Loucy (cell line): ENCODE results near the gene EIF1.
A peak's percentile ranks its signal among the peaks of the same experiment; 100 is the strongest.
"Not testable (repeated sequence)": the region's sequence is repeated elsewhere in the genome, so short reads cannot be mapped to it uniquely, and the experiment has no call there.

Experiments
- H2AFZ ChIP-seq: fragments of 200-600 bp; sonication (generic); 2 replicates; pipeline ENCODE4 v1.6.0; 2016; ENCODE audit warnings: antibody characterized with exemption, mild to moderate bottlenecking, low read length, moderate library complexity
- H3F3A ChIP-seq: fragments of 200-600 bp; 2 replicates; pipeline ENCODE4 v1.6.0; 2016; ENCODE audit warnings: antibody characterized with exemption, low read depth, mild to moderate bottlenecking
- H3K27me3 ChIP-seq: fragments of 200-600 bp; sonication (generic); 2 replicates; pipeline ENCODE4 v1.6.1; 2014; ENCODE audit warnings: low read length, mild to moderate bottlenecking; ENCODE audit not compliant: insufficient read depth, poor library complexity, severe bottlenecking
- H3K36me3 ChIP-seq: fragments of 200-600 bp; sonication (generic); 2 replicates; pipeline ENCODE4 v1.6.1; 2016; ENCODE audit warnings: low read length; ENCODE audit not compliant: insufficient read depth
- H3K4me1 ChIP-seq: fragments of 200-600 bp; sonication (generic); 2 replicates; pipeline ENCODE4 v1.5.1; 2014; ENCODE audit warnings: low read length, mild to moderate bottlenecking; ENCODE audit not compliant: insufficient read depth, poor library complexity, severe bottlenecking
- H3K4me2 ChIP-seq: fragments of 200-600 bp; sonication (generic); 2 replicates; pipeline ENCODE4 v1.6.0; 2014; ENCODE audit warnings: antibody characterized with exemption, low read length, low read depth, mild to moderate bottlenecking; ENCODE audit not compliant: poor library complexity, severe bottlenecking
- H3K4me3 ChIP-seq: fragments of 200-600 bp; sonication (generic); 2 replicates; pipeline ENCODE4 v1.5.1; 2014; ENCODE audit warnings: low read length, mild to moderate bottlenecking, mixed read lengths; ENCODE audit not compliant: poor library complexity, severe bottlenecking
- H3K79me2 ChIP-seq: fragments of 200-600 bp; sonication (generic); 2 replicates; pipeline ENCODE4 v1.6.1; 2014; ENCODE audit warnings: low read length; ENCODE audit not compliant: insufficient read depth
- H3K9ac ChIP-seq: fragments of 200-600 bp; sonication (generic); 2 replicates; pipeline ENCODE4 v1.6.0; 2014; ENCODE audit warnings: mild to moderate bottlenecking, low read depth, low read length, moderate library complexity; ENCODE audit not compliant: poor library complexity, severe bottlenecking
- H3K9me2 ChIP-seq: fragments of 200-600 bp; sonication (generic); replicated peaks from 2 replicates; pipeline ENCODE4 v1.6.1; 2016; ENCODE audit warnings: low read depth, low read length, mixed read lengths
- H3K9me3 ChIP-seq: fragments of 200-600 bp; sonication (generic); 2 replicates; pipeline ENCODE4 v1.6.1; 2014; ENCODE audit warnings: mild to moderate bottlenecking, antibody characterized with exemption, low read length, low read depth; ENCODE audit not compliant: insufficient read depth
- H4K20me1 ChIP-seq: fragments of 200-600 bp; sonication (generic); 2 replicates; pipeline ENCODE4 v1.6.0; 2014; ENCODE audit warnings: antibody characterized with exemption, low read length, mild to moderate bottlenecking; ENCODE audit not compliant: insufficient read depth, poor library complexity, severe bottlenecking
- CTCF ChIP-seq: fragments of 200-600 bp; sonication (generic); conservative IDR thresholded peaks from 2 replicates; pipeline ENCODE4 v1.5.1; 2014; ENCODE audit warnings: mild to moderate bottlenecking, antibody characterized with exemption, low read length
- EZH2phosphoT487 ChIP-seq: fragments of 200-600 bp; IDR thresholded peaks from 2 replicates; pipeline ENCODE4 v1.6.1; 2018; ENCODE audit warnings: antibody characterized with exemption, mild to moderate bottlenecking, moderate library complexity, borderline replicate concordance

EIF1 gene

GRCh38 chr17:41695134-41695661, 6.5 kb downstream of the EIF1 start:
- Histone ChIP-seq H3K9me3 (no peaks in the 10 kb centered on the region), H2AFZ (no peak overlapping the region), H3F3A (peaks cover 3% of the 10 kb centered on the region; the same call in 1 of the 2 replicates), H3K36me3 (peaks cover 47% of the 10 kb centered on the region), H3K4me3 (no peak overlapping the region), H4K20me1 (peaks cover 26% of the 10 kb centered on the region), H3K4me2 (no peak overlapping the region), H3K27me3 (no peaks in the 10 kb centered on the region), H3K9ac (no peak overlapping the region), H3K9me2 (no peaks in the 10 kb centered on the region), H3K4me1 (peaks cover 16% of the 10 kb centered on the region), H3K79me2 (peaks cover 29% of the 10 kb centered on the region)
- TF ChIP-seq CTCF (no peak), EZH2phosphoT487 (no peak)

GRCh38 chr17:41695954-41696757, 7.5 kb downstream of the EIF1 start:
- Histone ChIP-seq H3K4me3 (no peak overlapping the region), H3K4me1 (peaks cover 9% of the 10 kb centered on the region), H3F3A (peaks cover 3% of the 10 kb centered on the region; the same call in 1 of the 2 replicates), H3K4me2 (no peak overlapping the region), H3K36me3 (peaks cover 37% of the 10 kb centered on the region), H3K9me3 (no peaks in the 10 kb centered on the region), H3K9me2 (no peaks in the 10 kb centered on the region), H3K79me2 (peaks cover 19% of the 10 kb centered on the region), H3K27me3 (no peaks in the 10 kb centered on the region), H4K20me1 (peaks cover 17% of the 10 kb centered on the region), H3K9ac (no peak overlapping the region), H2AFZ (no peak overlapping the region)
- TF ChIP-seq CTCF (peak; percentile 85), EZH2phosphoT487 (no peak)

GRCh38 chr17:41697122-41697962, 8.7 kb downstream of the EIF1 start:
- Histone ChIP-seq H3K9ac (no peak overlapping the region), H3K9me3 (no peaks in the 10 kb centered on the region), H2AFZ (no peak overlapping the region), H3K4me3 (no peak overlapping the region), H3K4me1 (peaks cover 4% of the 10 kb centered on the region), H3K36me3 (peaks cover 26% of the 10 kb centered on the region; the same call in 1 of the 2 replicates), H3K4me2 (no peak overlapping the region), H4K20me1 (peaks cover 5% of the 10 kb centered on the region), H3F3A (peaks cover 3% of the 10 kb centered on the region; the same call in 1 of the 2 replicates), H3K27me3 (no peaks in the 10 kb centered on the region), H3K9me2 (no peaks in the 10 kb centered on the region), H3K79me2 (peaks cover 7% of the 10 kb centered on the region; the same call in 1 of the 2 replicates)
- TF ChIP-seq CTCF (no peak), EZH2phosphoT487 (no peak)

GRCh38 chr17:41700843-41701242, 12.2 kb downstream of the EIF1 start:
- H3K9ac ChIP-seq, H3K9me3 ChIP-seq, H3K4me1 ChIP-seq, H3K27me3 ChIP-seq, H3F3A ChIP-seq, H3K79me2 ChIP-seq, H3K4me3 ChIP-seq, H3K36me3 ChIP-seq, H4K20me1 ChIP-seq, H3K4me2 ChIP-seq, H3K9me2 ChIP-seq: not testable (repeated sequence)
- H2AFZ ChIP-seq = peak overlapping the region; percentile 77
